IPS-20b (cell line): ENCODE data around the gene C1QL2.

Experiments
- H3K27ac ChIP-seq: one replicate; pipeline ENCODE4 v1.5.1; 2013; ENCODE audit warnings: low read length
- H3K27me3 ChIP-seq: 2 replicates; pipeline ENCODE4 v1.6.1; 2013; ENCODE audit warnings: mild to moderate bottlenecking, low read length, inconsistent platforms; ENCODE audit not compliant: insufficient read depth
- H3K36me3 ChIP-seq: 2 replicates; pipeline ENCODE4 v1.6.1; 2013; ENCODE audit warnings: low read depth, mild to moderate bottlenecking, inconsistent platforms, low read length, moderate library complexity; ENCODE audit not compliant: insufficient read depth
- H3K4me1 ChIP-seq: 2 replicates; pipeline ENCODE4 v1.6.1; 2013; ENCODE audit warnings: mild to moderate bottlenecking, control low read depth, inconsistent platforms, low read length, moderate library complexity; ENCODE audit not compliant: insufficient read depth
- H3K4me3 ChIP-seq: 2 replicates; pipeline ENCODE4 v1.5.1; 2013; ENCODE audit warnings: mild to moderate bottlenecking, low read length, inconsistent platforms
- H3K9ac ChIP-seq: 2 replicates; pipeline ENCODE4 v1.6.1; 2013; ENCODE audit warnings: low read depth, mild to moderate bottlenecking, inconsistent platforms, low read length, moderate library complexity
- H3K9me3 ChIP-seq: 2 replicates; pipeline ENCODE4 v1.6.1; 2013; ENCODE audit warnings: mild to moderate bottlenecking, low read depth, low read length, inconsistent platforms; ENCODE audit not compliant: insufficient read depth

C1QL2 gene

GRCh38 chr2:119158563-119159347 lies at the start of gene C1QL2:
Gene C1QL2 (minus strand): TSS chr2:119158751. CDS start chr2:119158269, 482 bp downstream.
- no peaks in the 10 kb centered on the region for H3K9me3 ChIP-seq
- H3K4me3 ChIP-seq, result peak within 1 kb of the TSS; percentile 72; the same call in 1 of the 2 replicates
- peaks cover 20% of the 10 kb centered on the region; the same call in 1 of the 2 replicates for H3K4me1 ChIP-seq
- no peak within 1 kb of the TSS for H3K9ac ChIP-seq
- peaks cover 88% of the 10 kb centered on the region for H3K27me3 ChIP-seq
- no peak within 1 kb of the TSS for H3K27ac ChIP-seq
- no peaks in the 10 kb centered on the region for H3K36me3 ChIP-seq

GRCh38 chr2:119207447-119207846 lies 48.9 kb upstream of the C1QL2 start:
- H3K27me3 ChIP-seq, result no peaks in the 10 kb centered on the region
- no peaks in the 10 kb centered on the region for H3K9me3 ChIP-seq
- no peaks in the 10 kb centered on the region for H3K4me1 ChIP-seq
- no peaks in the 10 kb centered on the region for H3K36me3 ChIP-seq
- H3K9ac ChIP-seq, result no peak overlapping the region
- no peak overlapping the region for H3K4me3 ChIP-seq
- no peak overlapping the region for H3K27ac ChIP-seq

GRCh38 chr2:119206201-119206600 lies 47.6 kb upstream of the C1QL2 start:
- Histone ChIP-seq H3K27ac (no peak overlapping the region), H3K9me3 (no peaks in the 10 kb centered on the region), H3K9ac (no peak overlapping the region), H3K4me1 (no peaks in the 10 kb centered on the region), H3K27me3 (no peaks in the 10 kb centered on the region; the same call in 1 of the 2 replicates), H3K4me3 (no peak overlapping the region), H3K36me3 (no peaks in the 10 kb centered on the region)

- H3K4me3 ChIP-seq, result no peak overlapping the region
- H3K9ac ChIP-seq, result no peak overlapping the region
- no peak overlapping the region for H3K27ac ChIP-seq
- no peaks in the 10 kb centered on the region for H3K9me3 ChIP-seq
- no peaks in the 10 kb centered on the region for H3K36me3 ChIP-seq
- no peaks in the 10 kb centered on the region for H3K4me1 ChIP-seq
- no peaks in the 10 kb centered on the region; the same call in 1 of the 2 replicates for H3K27me3 ChIP-seq
Measured at GRCh38 chr2:119205001-119205706, 46.6 kb upstream of the C1QL2 start.

- no peak overlapping the region for H3K9ac ChIP-seq
- no peaks in the 10 kb centered on the region for H3K36me3 ChIP-seq
- no peaks in the 10 kb centered on the region; the same call in 1 of the 2 replicates for H3K27me3 ChIP-seq
- H3K27ac ChIP-seq, result no peak overlapping the region
- H3K4me3 ChIP-seq, result no peak overlapping the region
- no peaks in the 10 kb centered on the region for H3K9me3 ChIP-seq
- no peaks in the 10 kb centered on the region for H3K4me1 ChIP-seq
Measured at GRCh38 chr2:119204525-119204924, 46.0 kb upstream of the C1QL2 start.

- Histone ChIP-seq H3K9ac (no peak overlapping the region), H3K9me3 (no peaks in the 10 kb centered on the region), H3K4me1 (no peaks in the 10 kb centered on the region), H3K4me3 (no peak overlapping the region), H3K36me3 (no peaks in the 10 kb centered on the region), H3K27ac (no peak overlapping the region), H3K27me3 (peaks cover 12% of the 10 kb centered on the region; the same call in 1 of the 2 replicates)
Measured at GRCh38 chr2:119202610-119203310, 44.2 kb upstream of the C1QL2 start.

GRCh38 chr2:119201815-119202214 lies 43.3 kb upstream of the C1QL2 start:
- Histone ChIP-seq H3K27ac (no peak overlapping the region), H3K27me3 (peaks cover 12% of the 10 kb centered on the region; the same call in 1 of the 2 replicates), H3K9ac (no peak overlapping the region), H3K36me3 (no peaks in the 10 kb centered on the region), H3K9me3 (no peaks in the 10 kb centered on the region), H3K4me1 (peaks cover 9% of the 10 kb centered on the region; the same call in 1 of the 2 replicates), H3K4me3 (no peak overlapping the region)

GRCh38 chr2:119198240-119198840 lies 39.8 kb upstream of the C1QL2 start:
- Histone ChIP-seq H3K27ac (no peak overlapping the region), H3K9me3 (no peaks in the 10 kb centered on the region)

GRCh38 chr2:119197529-119198239 lies 39.1 kb upstream of the C1QL2 start:
- H3K27me3 ChIP-seq, result peaks cover 12% of the 10 kb centered on the region; the same call in 1 of the 2 replicates
- H3K4me1 ChIP-seq, result peaks cover 18% of the 10 kb centered on the region
- no peaks in the 10 kb centered on the region for H3K36me3 ChIP-seq
- H3K4me3 ChIP-seq, result no peak overlapping the region
- no peak overlapping the region for H3K27ac ChIP-seq
- H3K9ac ChIP-seq, result no peak overlapping the region
- no peaks in the 10 kb centered on the region for H3K9me3 ChIP-seq

More at GRCh38 chr2:119198240-119198840, 39.8 kb upstream of the C1QL2 start:
- no peaks in the 10 kb centered on the region for H3K36me3 ChIP-seq
- no peak overlapping the region for H3K9ac ChIP-seq
- H3K27me3 ChIP-seq, result peaks cover 12% of the 10 kb centered on the region; the same call in 1 of the 2 replicates
- peaks cover 18% of the 10 kb centered on the region for H3K4me1 ChIP-seq
- H3K4me3 ChIP-seq, result no peak overlapping the region

- H3K9me3 ChIP-seq, result no peaks in the 10 kb centered on the region
- H3K27ac ChIP-seq, result no peak overlapping the region
- H3K36me3 ChIP-seq, result no peaks in the 10 kb centered on the region
- H3K4me1 ChIP-seq, result peaks cover 18% of the 10 kb centered on the region
- H3K4me3 ChIP-seq, result no peak overlapping the region; the same call in 1 of the 2 replicates
- peaks cover 12% of the 10 kb centered on the region; the same call in 1 of the 2 replicates for H3K27me3 ChIP-seq
- H3K9ac ChIP-seq, result no peak overlapping the region
Measured at GRCh38 chr2:119197126-119197405, 38.5 kb upstream of the C1QL2 start.
